Frontal cortex (tissue), 4 donors: ENCODE data around the gene LIX1L. TPM values are rescaled to one million over a fixed set of nuclear protein-coding genes. Genes with fewer than 3 reads are reported as not detected.
"Not testable (repeated sequence)": the region's sequence is repeated elsewhere in the genome, so short reads cannot be mapped to it uniquely, and the experiment has no call there.

ENCODE experiments used
- DNase-seq, 2 donors: peaks; one replicate each; pipeline ENCODE4 v3.0.0; 2012; ENCODE audit warnings: low spot score in 2 of 2
- FAIRE-seq: peaks from 2 replicates; lab custom pipeline; 2012; peaks lifted over from hg19 to GRCh38; lab: Jason Lieb, UNC
- total RNA-seq: library from RNA; depleted of rRNA; stranded (reverse); fragments of >200 nt; gene quantifications from one replicate; pipeline ENCODE4 v1.2.3, GENCODE V29; 2014
- donor health status: control.
- donor health status: control.
- donor health status: control.

LIX1L gene
- total RNA-seq, 1 donor from 2014 or later, result 17.1 TPM

DNA sequence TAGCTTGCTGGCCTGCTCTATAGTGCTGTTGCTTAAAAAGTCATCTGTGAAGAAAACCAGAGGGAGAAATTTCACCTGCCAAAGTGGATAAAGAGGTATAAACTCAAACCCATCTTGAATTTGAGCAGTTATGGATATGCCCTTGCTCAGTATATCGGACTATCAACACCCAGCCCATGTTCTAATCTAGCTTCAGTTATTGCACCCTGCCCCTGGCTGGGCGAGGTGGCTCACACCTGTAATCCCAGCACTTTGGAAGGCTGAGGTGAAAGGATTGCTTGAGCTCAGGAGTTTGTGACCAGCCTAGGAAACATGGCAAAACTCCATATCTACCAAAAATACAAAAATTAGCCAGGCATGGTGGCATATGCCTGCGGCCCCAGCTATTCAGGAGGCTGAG is 13.3 kb downstream of the LIX1L start:
- DNase-seq, result no peak
- no peak for FAIRE-seq

DNA sequence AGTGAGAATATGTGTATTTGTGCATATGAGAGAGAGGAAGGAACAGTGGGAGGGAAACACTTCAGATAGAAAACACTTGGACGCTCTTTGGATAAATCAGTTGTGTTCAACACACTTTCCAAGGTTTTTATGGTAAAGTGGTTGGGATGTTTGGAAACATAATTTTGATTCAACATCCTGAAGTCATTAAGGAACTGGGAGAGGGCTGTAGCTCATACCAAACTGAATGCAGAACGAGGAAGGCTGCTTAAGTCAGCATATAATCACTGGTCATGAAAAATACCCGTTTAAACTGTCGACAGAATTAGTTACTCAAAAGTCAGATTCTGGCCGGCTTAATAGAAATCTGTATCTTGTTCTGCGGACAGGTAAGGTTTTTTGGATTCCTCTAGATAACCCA is 14.9 kb downstream of the LIX1L start:
- no peak for FAIRE-seq

DNA sequence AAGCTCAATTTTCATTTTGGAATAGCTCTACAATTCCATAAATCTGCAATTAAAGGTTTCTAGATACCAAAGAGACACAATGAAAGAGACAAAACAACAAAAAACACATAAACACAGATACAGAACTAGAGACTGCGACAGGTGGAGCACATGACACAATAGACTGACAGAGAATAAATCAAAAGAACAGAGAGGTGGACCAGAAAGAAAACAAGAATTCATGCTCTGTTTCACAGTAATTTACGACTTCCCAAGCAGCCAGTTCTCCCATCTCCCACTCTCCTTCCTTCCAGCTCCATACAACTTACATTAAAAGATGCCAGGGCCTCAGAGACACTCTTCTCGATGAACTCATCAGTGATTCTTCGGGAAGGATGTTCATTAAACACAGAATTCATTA is 15.4 kb downstream of the LIX1L start:
- DNase-seq (no peak), FAIRE-seq (no peak)

More for the DNA sequence above, 14.9 kb downstream of the LIX1L start:
- DNase-seq, result no peak

DNA sequence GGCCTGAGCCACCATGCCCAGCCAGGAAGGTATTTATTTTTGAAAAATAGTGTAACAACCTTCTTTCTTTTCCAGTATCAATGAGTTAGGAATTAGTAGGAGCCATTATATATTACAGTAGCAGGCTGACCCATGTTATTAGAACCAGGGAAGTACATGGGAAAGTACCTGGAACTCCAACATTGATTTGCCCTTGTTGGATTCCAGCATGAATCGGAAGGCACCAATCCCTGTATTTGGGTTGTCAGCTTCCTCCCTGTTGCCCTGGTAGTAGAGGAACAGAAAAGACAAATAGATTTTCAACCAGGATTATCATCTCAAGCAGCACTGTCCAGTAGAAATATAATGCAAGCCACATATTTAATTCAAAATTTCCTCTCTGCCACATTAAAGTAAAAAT is 20.4 kb downstream of the LIX1L start:
- DNase-seq, result no peak
- no peak for FAIRE-seq

DNA sequence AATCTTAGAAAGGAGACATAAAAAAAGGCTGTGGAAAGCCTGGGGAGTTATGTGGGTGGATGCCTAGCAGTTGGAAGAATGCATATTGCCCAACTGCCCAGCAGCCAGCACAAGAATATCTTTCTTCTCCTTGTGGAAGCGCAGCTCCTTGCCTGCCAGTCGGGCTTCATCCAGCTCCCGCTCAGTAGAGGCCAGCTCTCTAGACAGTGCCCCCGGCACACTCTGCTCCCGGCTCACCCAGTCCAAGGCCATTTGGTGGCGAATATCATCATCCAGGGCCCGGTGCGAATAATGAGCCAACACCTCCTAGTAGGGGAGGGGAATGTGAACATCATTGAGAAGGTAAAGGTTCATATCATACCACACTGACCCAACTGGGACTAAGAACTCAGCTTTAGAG is 21.6 kb downstream of the LIX1L start:
- FAIRE-seq, result no peak
- DNase-seq, result no peak

DNA sequence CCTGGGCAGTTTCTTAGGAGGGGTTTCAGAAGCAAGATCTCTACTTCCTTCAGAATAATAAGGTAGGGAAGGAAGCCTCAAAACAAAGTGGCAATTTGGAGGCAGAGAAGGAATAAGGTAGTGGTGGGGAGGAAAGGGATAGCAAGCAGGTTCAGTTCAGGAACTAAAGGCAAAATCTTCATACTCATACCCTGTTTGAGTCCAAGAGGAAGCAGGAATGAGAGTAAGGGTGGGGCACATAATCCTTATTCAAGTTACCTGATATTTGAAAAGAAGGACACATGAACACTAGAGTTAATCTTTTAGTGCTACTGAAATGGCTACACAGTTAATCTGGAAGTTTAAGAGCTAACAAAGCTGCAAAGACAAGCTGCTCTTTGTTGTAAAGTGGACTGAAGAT is 22.1 kb downstream of the LIX1L start:
- no peak for FAIRE-seq
- DNase-seq, result no peak

DNA sequence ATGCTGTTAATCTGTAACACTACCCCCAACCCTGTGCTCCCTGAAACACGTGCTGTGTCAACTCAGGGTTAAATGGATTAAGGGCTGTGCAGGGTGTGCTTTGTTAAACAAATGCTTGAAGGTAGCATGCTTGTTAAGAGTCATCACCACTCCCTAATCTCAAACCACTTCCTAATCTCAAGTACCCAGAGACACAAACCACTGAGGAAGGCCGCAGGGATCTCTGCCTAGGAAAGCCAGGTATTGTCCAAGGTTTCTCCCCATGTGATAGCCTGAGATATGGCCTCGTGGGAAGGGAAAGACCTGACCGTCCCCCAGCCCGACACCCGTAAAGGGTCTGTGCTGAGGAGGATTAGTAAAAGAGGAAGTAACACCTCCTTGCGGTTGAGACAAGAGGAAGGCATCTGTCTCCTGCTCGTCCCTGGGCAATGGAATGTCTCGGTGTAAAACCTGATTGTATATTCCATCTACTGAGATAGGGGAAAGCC is 25.3 kb downstream of the LIX1L start:
- FAIRE-seq, DNase-seq: not testable (repeated sequence)

DNA sequence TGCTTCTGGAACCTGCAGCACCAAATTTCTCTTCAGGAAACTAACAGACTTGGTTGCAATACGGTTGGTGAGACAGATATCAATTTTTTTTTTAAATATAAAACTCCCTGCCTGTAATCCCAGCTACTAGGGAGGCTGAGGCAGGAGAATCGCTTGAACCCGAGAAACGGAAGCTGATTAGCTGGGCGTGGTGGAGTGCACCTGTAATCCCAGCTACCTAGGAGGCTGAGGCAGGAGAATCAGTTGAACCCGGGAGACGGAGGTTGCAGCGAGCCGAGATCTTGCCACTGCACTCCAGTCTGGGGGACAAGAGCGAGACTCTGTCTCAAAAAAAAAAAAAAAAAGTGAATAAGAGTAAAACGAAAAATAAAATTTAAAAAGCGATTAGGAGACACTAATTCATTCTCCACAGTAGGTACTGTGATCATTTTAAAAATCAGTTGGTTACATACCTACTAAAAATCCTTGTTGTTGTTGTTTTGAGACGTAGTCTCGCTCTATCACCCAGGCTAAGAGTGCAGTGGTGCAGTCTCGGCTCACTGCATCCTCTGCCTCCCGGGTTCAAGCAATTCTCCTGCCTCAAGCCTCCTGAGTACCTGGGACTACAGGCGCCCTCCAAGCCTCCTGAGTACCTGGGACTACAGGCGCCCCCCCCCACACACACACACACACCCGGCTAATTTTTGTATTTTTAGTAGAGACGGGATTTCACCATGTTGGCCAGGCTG is 29.7 kb downstream of the LIX1L start:
- no peak for DNase-seq
- FAIRE-seq, result no peak

DNA sequence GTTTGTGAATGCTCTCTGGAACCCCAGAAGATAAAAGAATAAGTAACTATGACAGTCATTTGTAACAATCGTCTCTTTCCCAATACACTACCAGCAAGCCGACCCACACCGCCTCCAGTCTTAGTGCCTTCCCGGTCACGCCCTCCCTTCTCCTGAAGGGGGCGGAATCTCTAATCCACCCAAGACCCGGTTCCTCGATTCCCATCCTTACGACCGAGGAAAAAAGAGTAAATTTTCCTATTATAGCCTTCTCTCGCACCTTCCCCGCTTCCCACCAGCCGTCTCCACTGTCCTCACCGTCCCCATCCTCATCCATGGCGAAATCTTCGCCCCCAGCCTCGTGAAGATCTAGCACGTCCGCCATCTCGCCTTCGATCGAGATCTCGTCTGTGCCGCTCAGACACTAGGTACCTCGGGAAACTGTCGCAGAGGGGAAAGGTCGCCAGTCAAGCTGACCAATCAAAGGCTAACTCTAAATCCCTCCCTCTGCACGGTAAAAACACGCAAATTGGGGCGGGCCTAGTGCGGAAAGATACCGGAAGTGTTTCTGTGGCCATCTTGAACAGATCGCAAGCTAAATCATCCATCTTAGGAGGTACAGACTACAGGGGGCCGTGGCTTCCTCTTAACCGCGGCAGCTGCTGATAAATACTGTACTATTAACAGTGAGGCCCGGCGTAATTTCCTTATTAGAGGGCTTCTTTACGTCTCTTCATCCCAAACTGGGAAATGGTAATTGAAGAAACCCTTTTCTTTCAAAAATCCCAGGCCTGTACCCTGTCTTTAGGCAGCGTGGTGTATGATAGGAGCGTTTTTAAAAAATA is 30.5 kb downstream of the LIX1L start, which contains the start of gene RBM8A:
Gene RBM8A, minus strand, starts transcription at position 422 of the 824 bp plus-strand sequence. Its CDS starts 58 bp downstream, at position 364.
- DNase-seq (peak; percentile 66 to 80), FAIRE-seq (peak; percentile 15)

DNA sequence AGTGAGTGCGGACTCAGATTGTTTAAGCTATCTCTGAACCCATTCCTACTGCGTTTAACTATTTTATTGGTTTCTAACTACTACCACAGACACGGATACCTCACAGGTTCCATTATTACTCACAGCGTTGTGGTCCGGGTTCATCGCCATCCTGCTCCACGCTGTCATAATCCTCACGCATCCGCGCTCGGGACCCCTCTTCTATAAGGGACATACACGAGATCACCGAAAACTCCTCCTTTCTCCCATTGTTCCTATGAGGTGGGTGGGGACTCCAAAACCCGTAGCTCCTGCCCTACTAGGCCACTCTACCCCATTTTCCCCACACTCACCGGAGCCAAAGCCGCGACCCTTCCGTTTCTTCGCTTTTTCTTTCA is 31.1 kb downstream of the LIX1L start:
- DNase-seq, result no peak

DNA sequence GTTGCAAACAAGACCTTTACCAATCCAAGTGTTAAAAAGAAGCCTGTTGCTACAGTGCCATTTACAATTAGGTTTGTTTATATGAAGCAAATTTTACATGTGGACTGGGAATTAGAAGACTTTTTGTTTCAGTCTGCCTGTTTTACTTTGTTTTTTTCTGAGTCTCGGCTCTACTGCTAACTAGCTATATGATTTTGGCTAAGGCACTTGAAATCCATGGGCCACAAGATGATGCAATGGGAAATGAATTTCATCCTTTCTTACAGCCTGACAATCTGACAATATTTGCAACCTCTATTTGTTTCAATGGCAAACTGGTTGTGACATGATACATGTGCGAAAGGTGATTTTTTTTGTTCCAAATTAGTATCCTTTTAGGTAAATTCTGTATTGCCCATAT is 35.6 kb downstream of the LIX1L start:
- FAIRE-seq (no peak), DNase-seq (no peak)

More for the DNA sequence above, 31.1 kb downstream of the LIX1L start:
- FAIRE-seq, result no peak

DNA sequence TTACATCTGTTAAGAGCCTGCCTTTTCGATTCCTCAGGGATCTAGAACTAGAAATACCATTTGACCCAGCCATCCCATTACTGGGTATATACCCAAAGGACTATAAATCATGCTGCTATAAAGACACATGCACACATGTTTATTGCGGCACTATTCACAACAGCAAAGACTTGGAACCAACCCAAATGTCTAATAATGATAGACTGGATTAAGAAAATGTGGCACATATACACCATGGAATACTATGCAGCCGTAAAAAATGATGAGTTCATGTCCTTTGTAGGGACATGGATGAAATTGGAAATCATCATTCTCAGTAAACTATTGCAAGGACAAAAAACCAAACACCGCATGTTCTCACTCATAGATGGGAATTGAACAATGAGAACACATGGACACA is 37.5 kb downstream of the LIX1L start:
- not testable (repeated sequence) for FAIRE-seq, DNase-seq

DNA sequence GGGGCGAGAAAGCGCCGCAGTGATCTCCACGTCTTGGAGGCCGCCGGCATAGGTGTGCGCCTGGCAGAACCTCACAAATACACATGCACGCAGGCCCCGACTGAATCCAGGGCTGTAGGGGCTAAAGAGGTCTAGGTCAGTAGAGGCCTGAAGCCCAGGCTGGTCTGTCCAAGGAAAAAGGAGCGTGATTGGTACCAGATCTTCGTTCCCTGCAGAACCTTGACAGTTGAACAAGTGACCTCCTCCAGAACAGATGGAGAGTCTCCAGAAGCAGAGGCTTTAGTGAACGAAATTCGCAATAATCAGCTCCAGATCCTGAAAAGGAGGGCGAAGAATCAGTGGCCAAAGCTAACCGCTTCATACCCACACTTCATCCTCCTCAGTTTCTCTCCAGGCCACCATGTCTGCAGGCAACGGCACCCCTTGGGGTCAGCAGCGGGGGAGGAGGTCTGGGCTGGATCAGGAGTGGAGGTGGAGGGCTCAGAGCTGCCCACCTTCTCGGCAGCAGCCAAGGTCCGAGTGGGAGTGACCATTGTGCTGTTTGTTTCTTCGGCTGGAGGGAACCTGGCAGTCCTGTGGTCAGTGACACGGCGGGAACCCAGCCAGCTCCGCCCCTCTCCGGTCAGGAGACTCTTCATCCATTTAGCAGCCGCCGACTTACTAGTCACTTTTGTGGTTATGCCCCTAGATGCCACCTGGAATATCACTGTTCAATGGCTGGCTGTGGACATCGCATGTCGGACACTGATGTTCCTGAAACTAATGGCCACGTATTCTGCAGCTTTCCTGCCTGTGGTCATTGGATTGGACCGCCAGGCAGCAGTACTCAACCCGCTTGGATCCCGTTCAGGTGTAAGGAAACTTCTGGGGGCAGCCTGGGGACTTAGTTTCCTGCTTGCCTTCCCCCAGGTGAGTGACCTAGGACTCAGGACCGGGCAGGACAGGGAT is 38.6 kb downstream of the LIX1L start:
- FAIRE-seq, result no peak
- DNase-seq, result peak; percentile 22 to 33

DNA sequence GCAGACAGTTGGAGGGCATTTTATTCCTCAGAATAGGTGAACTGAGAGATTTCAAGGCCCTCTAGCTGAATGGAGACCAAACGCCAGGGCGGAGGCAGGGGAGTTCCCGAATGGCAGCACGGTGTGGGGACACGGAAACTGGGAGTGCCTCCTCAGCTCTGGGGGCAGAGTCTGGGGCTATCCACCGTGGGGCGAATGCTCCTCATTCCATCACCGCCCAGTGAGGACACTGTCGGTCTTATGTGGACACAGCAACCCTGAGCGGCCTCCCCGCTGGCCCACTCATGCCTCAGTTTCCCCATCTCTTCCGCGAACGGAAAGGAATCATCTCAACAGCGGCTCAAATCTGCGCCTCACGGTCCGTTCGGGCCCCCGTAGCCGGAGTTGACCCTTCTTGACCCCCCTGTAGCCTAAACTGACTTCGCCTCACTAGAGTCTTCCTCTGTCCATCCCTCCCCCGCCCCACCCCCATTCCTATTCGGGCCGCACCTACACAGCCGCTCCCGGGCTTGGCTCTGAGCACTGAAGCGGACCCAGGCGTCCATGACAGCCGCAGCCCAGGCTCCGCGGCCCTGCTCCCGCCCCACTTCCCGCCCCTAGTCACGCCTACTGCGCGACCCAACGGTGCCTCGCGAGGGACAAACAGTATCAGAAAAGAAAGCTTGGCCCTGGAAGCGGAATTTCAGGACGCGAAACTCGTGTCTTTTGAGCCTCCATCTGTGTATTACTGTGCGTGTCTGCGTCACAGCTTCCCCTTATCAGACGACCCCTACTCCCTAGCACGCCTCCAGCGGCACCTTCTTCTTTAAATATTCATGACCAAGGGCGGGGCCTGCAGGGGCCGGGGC is 39.4 kb downstream of the LIX1L start, which contains the start of gene PEX11B:
Gene PEX11B, minus strand, starts transcription at position 574 of the 848 bp plus-strand sequence. Its CDS starts 29 bp downstream, at position 545.
- no peak for FAIRE-seq
- peak; percentile 81 to 85 for DNase-seq

DNA sequence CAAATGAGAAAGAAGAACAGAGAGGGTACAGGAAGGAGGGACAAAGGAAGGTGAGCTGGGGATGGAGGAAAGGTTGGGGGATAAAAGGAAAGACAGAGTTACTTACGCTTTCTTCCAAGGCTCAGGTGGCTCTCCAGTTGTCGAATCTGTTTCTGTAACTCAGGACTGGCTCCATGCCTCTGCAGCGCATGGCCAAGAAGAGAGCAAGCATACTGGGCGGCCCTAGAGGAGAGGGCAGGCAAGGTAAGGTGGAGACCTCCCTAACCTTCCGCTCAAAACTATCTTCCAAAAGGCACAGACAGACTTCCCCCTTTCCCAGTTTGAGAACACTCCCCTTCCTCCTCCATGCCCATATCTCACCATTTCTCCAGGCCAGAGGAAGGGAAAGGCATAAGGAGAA is 40.2 kb downstream of the LIX1L start:
- FAIRE-seq (no peak), DNase-seq (no peak)

DNA sequence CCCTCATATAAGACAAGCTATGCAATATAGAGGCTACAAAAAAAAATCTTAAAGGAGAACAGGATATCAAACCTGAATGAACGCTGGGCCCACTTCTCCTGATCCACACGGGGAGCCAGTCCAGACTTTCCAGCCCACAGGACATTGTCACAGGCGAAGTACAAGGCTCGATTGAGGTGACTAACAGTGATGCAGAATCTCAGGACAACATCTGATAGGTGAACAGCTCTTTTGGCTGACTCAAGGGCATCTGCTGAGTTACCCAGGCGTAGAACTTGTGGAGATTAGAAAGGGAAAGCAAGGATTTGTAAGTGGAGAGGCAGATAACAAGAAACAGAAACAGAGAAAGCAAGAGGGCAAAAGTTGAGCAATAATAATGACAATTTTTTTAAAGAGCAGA is 41.1 kb downstream of the LIX1L start:
- no peak for FAIRE-seq
- no peak for DNase-seq

DNA sequence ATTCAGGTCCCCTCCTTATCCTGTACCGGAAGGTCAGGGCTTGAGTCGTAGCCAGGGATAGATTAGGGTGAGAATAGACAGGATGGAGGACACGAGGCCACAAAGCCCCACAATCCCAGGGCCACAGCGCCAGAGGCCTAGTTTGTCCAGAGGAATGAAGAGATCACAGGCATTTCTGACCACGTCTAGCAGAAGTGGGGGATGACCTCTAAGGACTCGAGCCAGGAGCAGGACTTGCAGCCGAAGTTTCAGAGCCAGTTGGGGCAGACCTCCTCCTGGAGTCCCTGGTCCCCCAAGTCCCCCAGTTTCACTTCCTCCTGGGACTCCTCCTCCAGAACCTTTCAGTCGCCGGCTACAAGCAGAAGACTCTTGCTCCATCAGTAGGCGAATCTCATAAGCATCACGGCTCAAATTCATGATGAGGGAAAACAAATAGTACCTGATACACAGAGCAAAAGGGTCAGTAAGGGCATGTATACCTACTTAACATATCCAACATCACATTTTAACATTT is 45.6 kb downstream of the LIX1L start:
- no peak for DNase-seq
- no peak for FAIRE-seq

DNA sequence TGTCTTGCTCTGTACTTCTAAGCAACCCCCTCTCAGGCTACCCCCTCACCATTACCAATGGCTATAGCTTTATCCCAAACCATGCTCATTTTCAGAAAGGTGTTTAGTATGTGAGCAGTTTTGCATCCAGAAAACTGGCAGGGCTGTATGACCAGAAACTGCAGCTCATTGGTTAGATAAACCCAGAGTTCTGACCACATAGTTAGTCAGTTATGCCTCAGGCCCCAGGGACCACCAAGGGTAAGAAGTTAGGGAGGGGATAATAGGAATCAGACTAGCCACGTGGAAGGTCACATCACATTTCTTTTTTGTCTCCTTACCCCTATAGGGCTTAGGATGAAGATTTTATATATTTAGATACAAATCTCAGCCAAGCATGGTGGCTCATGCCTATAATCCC is 49.2 kb downstream of the LIX1L start:
- FAIRE-seq, result no peak

More for the DNA sequence above, 49.2 kb downstream of the LIX1L start:
- DNase-seq, result no peak
